Heart left ventricle (tissue), 13 donors: ENCODE results near the gene PDK2.

ENCODE experiments used
- POLR2A ChIP-seq, 2 donors: fragments of 450-650 bp; IDR thresholded peaks; one replicate each; pipeline ENCODE4 v1.6.1; 2017; ENCODE audit warnings: antibody characterized with exemption in 2 of 2, mild to moderate bottlenecking in 2 of 2, moderate library complexity in 2 of 2
- TF ChIP-seq, protein P1 (sequence below), 12 donors: fragments of 200-600 bp; sonication (generic) in 4 of 12; IDR thresholded peaks; one replicate each; pipeline versions ENCODE4 v1.5.0 to v1.8.0; 2018 to 2022; ENCODE audit warnings: antibody characterized with exemption in 12 of 12, mild to moderate bottlenecking in 5 of 12
- donor health status: ischemic (EF 13 %, LVEDD 7.1; RV severe dilation, severe dysfunction).
- donor health status: DM: no; HTN: yes; CAD: no.
- donor health status: DM: no; HTN: no; CAD: no.
- donor health status: ischemic (EF 25% LVEDD 6.9; RV normal size, moderate dysfunction).
- donor health status: ischemic (EF 25% LVEDD 5.7; RV mildly dilated, moderate dysfunction).
- donor health status: ischemic (EF 35%, LVEDD 5.7; RV mildly dilated, moderate dysfunction).
- donor health status: nonischemic (EF 11% LVEDD 7.7; RV severe dilation, severe dysfunction).
- donor health status: DM: yes; HTN: yes; CAD: no.
- donor health status: PGD.
- donor health status: ischemic (EF 29% LVEDD 5.4; RV normal size, mild dysfunction).
- donor health status: nonischemic (EF 23%, LVEDD 6.1; RV moderate dilation, normal function).

DNA sequence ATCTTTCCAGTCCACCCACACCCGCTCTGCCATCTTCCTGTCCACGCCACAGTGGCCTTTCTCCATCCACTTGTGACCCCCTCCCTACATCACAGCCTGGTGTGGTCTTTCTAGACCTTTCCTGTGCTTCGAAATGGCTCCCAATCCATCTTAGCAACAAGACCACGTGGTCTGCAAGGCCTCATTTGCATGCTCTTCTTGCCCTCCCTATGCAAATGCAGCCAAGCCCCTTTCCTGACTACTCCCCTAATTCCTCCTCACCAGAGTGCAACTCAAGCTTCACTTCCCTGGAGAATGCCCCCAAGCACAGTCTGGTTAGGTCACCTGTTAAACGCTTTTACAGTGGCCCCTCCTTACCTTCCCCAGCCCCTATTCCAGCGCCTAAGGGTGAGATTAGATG, 49.2 kb downstream of the PDK2 start:
- TF ChIP-seq, protein P1, sequence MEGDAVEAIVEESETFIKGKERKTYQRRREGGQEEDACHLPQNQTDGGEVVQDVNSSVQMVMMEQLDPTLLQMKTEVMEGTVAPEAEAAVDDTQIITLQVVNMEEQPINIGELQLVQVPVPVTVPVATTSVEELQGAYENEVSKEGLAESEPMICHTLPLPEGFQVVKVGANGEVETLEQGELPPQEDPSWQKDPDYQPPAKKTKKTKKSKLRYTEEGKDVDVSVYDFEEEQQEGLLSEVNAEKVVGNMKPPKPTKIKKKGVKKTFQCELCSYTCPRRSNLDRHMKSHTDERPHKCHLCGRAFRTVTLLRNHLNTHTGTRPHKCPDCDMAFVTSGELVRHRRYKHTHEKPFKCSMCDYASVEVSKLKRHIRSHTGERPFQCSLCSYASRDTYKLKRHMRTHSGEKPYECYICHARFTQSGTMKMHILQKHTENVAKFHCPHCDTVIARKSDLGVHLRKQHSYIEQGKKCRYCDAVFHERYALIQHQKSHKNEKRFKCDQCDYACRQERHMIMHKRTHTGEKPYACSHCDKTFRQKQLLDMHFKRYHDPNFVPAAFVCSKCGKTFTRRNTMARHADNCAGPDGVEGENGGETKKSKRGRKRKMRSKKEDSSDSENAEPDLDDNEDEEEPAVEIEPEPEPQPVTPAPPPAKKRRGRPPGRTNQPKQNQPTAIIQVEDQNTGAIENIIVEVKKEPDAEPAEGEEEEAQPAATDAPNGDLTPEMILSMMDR (IDR thresholded peaks at IDR 0.05): no peak
- TF ChIP-seq POLR2A (IDR thresholded peaks at IDR 0.05): no peak
